Thyroid gland (tissue), 4 donors: ENCODE measurements around the gene COL25A1.

Experiments
- POLR2A ChIP-seq, 2 donors: fragments of 450-650 bp; IDR thresholded peaks; one replicate each; pipeline ENCODE4 v1.6.1; 2017; ENCODE audit warnings: antibody characterized with exemption in 2 of 2, mild to moderate bottlenecking in 2 of 2, moderate library complexity in 1 of 2
- TF ChIP-seq, protein P1 (sequence below), 6 experiments: fragments of 200-600 bp in 3 of 6; fragments of 450-650 bp in 3 of 6; sonication (generic) in 3 of 6; IDR thresholded peaks; one replicate each; pipeline ENCODE4 v1.5.1; 2016 to 2019; ENCODE audit warnings: antibody characterized with exemption in 6 of 6, mild to moderate bottlenecking in 2 of 6, inconsistent platforms in 1 of 6, moderate library complexity in 1 of 6

DNA sequence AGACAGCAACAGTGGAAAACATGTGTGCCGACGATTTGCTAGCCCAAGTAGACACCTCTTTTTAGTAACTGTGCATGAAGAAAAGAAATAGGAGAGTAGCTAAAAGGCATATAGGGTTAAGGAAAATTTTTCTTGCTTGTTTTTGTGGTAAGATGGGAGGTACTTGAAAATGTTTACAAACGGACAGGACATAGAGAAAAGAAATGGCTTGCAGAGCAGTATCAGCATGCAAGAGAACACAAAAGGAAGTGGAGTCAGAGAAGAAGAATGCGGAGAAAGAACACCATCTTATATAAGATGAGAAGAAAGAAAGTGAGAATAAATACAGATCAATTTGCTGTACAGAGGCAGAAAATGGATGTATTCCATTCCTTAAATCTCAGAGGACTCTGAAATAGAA is 275.9 kb downstream of the COL25A1 start:
- TF ChIP-seq, protein P1, sequence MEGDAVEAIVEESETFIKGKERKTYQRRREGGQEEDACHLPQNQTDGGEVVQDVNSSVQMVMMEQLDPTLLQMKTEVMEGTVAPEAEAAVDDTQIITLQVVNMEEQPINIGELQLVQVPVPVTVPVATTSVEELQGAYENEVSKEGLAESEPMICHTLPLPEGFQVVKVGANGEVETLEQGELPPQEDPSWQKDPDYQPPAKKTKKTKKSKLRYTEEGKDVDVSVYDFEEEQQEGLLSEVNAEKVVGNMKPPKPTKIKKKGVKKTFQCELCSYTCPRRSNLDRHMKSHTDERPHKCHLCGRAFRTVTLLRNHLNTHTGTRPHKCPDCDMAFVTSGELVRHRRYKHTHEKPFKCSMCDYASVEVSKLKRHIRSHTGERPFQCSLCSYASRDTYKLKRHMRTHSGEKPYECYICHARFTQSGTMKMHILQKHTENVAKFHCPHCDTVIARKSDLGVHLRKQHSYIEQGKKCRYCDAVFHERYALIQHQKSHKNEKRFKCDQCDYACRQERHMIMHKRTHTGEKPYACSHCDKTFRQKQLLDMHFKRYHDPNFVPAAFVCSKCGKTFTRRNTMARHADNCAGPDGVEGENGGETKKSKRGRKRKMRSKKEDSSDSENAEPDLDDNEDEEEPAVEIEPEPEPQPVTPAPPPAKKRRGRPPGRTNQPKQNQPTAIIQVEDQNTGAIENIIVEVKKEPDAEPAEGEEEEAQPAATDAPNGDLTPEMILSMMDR (IDR thresholded peaks at IDR 0.05): no peak
- no peak for TF ChIP-seq POLR2A (IDR thresholded peaks at IDR 0.05)
